ENCODE data around the gene OPTC.

GRCh38 chr1:203499643-203500278 is 5.8 kb downstream of the OPTC start:
- TF ChIP-seq EP300 (IDR thresholded peaks at IDR 0.05; ENCODE audit: borderline replicate concordance): no peak
- TF ChIP-seq RAD21 (IDR thresholded peaks at IDR 0.05; ENCODE audit: low read depth): no peak
- no peak for TF ChIP-seq TAF1 (IDR thresholded peaks at IDR 0.05; ENCODE audit: low read depth)
- TF ChIP-seq CEBPB (IDR thresholded peaks at IDR 0.05): no peak
- TF ChIP-seq ZBTB7A (IDR thresholded peaks at IDR 0.05; ENCODE audit: low read depth): no peak
- no peak for TF ChIP-seq YY1 (IDR thresholded peaks at IDR 0.05; ENCODE audit: low read depth)
- TF ChIP-seq EGR1 (IDR thresholded peaks at IDR 0.05): no peak
- no peak for TF ChIP-seq USF1 (IDR thresholded peaks at IDR 0.05)
- TF ChIP-seq TEAD4 (IDR thresholded peaks at IDR 0.05): no peak
- TF ChIP-seq REST (IDR thresholded peaks at IDR 0.05; ENCODE audit: low read depth): no peak
- no peak for TF ChIP-seq NFIC (IDR thresholded peaks at IDR 0.05)
- TF ChIP-seq MAX (IDR thresholded peaks at IDR 0.05): no peak
- no peak for TF ChIP-seq FOXM1 (IDR thresholded peaks at IDR 0.05; ENCODE audit: borderline replicate concordance, low read depth)
- TF ChIP-seq CREB1 (IDR thresholded peaks at IDR 0.05; ENCODE audit: low read depth): no peak
